Measurements from ENCODE around the gene SUSD1.
"Not testable (repeated sequence)": the region's sequence is repeated elsewhere in the genome, so short reads cannot be mapped to it uniquely, and the experiment has no call there.

SUSD1 gene

DNA sequence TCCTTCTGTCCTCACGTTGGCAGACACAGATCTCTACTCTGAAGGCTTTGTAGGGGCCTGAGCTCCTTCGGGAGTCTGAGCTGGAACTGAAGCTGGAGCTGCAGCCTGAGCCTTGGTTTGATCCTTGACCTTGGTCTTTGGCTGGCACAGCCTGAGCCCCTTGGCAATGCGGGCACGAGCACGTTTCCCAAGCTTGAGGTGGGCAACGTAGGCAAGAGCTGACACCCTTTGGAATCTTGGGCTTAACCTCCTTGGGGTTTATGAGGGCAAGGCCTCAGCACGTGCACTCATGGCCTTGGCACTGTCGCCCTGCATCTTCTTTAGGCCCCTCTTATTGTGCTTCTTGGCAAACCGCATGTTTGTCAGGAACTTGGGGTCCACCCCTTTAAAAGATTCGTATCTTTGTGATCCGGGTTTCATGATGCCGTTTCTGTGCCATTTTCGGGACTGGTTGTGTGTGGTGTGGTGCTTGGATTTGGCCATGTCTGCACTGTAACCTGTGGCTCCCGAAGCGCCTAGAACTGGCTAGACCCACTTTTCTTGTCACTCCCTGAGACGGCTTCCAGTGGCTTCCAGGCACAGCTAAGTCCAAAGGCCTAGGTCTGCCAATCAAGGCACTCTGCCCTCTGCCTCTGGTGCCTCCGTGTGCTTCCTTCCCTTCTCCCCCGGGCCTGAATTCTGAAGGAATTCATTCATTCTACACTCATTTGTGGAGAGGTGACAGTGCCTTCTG is 1.4 kb downstream of the SUSD1 start:
- no peak for DNase-seq

DNA sequence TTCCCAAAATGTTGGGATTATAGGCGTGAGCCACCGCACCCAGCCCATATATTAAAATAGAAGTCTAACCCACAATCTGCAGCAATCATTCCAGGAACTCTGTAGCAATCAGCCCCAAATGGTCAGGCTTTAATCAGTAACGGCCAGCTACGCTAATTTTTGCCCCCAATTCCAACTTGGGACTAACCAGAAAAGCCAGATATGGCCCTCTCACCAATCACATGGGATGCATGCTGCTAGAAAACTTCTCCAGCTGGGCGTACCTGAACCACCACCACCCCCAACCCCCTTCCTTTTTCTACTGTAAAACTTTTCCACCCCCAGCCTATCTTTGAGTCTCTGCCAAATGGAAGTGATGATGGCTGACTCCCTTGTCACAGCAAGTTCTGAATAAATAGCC is 4.1 kb downstream of the SUSD1 start:
- DNase-seq: no peak

DNA sequence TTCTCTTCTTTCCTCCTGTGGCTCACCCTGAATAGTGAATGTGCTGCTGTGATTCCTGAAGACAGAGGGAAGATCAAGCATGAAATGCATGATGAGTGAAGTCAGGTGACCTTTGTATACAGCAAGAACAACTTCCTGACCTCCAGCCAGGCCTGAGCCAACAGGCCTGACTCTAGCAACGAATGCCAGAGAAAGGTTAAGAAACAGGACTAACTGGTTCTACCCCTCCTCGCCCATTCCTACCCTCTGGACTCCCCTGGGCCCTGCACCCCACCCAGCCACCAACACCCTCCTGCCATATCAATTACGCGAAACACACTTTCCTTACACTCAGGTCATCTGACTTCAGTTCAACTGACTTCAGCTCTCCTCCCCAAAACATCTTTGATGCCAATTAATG is 4.9 kb downstream of the SUSD1 start:
- DNase-seq: no peak

DNA sequence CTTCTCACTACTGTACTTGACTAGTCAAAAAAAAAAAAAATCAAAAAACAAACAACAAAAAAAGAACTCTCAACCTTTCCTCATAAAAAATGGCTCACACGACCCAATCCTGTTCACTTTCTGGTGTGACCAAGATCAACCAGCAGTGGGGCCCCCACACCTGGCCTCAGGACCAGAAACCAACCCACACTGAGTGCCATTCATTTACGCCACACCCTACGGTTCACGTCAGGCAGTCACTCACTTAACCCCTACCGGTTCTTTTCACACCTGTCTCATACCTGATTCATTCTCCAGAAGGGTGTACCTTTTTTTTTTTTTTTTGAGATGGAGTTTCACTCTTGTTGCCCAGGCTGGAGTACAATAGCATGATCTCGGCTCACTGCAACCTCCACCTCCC is 5.7 kb downstream of the SUSD1 start:
- no peak for DNase-seq

DNA sequence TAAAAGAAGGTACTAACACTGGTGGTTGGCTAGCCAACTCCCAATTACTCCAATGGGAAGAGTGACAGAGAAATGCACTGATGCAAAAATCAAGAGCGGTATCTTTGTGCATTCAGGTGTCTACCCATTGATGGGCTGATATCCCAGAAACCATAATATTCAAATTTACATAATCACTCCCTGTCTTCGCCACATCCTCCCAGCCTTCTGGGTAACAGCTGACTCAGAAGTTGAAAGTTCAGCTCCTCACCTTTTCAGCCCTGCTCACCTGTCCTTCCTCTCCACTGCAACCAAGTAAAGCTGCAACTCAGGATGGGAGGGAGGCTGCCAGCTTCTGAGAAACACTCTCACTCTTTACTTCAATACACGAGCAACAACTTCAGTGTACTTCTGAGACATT is 6.9 kb downstream of the SUSD1 start:
- DNase-seq: no peak

DNA sequence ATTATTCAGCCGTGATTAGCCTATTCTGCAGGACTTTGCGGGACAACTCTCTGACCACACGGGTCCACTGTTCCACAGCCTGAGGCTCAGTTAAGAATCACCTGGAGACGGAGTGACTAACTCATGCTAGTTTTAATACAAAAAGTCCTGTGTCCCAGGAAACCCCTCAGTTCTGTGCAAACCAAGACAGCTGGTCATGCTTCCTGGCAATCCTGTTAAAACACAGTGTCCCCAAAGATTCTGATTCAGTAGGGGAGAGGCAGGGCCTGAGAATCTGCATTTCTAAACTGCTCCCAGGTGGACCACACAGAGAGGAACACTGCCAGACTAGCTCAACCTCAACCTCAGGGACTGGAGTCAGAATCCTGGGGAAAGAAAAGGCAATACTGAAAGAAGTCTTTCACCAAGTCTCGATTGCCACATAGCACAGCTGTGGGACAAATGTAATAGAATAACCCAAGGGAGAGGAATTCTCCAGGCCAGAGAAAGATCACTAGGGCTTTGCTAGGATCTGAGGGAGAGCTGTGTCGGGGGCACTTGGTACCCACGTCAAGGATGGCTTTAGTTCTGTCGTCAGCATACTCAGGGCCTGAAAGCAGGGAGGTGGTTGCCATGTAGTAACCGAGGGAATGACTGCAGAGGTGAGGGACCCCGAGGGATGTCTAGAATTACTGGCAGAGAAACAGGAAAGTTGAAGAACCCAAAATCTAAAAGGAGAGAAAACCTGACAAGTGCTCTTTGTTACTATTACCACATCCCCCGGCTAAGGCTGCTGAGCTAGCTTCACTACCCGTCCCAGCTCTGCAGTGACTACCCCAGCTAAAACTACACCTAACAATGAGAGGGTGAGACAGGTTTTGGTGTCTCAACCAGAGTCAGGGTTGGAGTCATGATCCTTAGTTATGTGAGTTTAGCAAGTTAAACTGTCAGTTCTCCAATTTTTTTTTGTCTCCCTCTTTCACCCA is 8.6 kb downstream of the SUSD1 start:
- DNase-seq: no peak

DNA sequence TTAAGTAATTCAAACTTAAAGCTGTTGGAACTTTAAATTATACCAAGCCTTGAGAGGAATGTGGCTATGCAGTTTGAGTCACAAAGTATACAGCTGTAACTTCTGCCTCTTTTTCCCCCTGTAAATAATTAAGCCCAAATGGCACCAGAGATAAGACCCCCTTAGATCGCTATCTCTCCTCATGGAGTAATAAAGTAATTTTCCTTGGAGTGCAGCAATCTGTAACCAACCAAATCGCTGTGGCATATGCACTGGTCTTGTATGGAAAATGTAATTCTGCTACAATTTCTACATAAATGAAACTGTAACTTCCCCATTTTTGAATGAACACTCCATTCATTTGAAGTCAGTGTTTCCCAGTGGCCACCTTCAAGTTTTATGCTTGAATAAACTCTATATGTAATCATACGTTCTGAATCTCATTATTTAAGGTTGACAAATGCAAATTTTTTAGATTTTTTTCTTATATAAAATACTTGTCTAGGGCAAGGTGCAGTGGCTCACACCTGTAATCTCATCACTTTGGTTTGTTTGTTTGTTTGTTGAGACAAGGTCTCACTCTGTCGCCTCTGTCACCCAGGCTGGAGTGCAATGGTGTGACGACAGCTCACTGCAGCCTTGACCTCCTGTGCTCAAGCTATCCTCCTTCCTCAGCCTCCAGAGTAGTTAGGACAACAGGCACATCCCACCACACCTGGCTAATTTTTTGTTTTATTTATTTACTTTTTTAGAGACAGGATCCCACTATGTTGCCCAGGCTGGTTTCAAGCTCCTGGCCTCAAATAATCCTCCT is 12.3 kb downstream of the SUSD1 start:
- no peak for DNase-seq

DNA sequence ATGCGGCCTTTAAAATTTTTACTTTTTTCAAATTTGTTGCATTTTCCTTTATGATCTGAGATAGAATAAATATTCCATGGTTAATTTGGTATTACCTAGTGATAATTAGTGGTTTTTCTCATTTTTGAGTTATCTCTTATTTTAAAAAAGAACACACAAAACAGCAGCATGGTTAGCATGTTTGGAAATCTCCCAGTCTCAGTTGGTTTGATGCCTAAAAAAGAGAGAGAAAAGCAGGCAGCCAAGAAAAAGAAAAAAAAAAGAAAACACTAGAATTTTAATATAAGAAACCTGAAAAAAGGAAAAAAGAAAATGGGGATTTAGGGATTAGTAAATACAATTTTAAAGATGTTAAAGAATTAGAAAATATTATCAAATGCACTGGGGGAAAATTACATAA is 15.3 kb downstream of the SUSD1 start:
- no peak for DNase-seq

DNA sequence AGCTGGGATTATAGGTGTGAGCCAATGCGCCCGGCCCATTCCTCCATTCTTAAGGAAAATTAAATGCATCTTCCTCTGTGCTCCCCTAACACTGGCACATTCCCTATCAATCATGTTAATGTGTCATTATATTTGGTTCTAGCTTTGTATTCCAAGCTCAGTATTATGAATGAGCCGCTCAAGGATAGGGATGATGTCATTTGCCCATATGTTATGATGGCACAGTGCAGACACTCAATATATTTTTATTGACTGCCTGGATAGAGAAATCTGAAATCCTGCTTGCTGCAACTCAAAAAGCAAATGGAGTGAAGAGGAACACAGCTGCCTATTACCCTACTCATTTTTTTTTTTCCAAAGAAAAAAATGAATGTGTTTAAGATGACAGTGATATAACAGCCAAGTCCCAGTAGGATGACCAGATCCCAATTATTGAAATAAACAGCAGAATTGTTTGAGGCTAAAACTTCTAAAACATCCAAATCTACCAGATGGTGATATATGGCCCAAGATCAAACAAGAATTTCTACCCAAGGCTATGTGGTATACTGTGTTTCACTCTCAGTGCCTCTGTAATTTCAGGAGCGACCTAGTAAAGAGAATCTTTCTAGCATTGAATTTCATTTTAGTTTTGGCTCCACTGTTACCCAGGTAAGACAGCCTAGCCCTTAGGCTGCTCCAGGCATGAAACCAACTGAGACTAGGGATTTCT is 16.3 kb downstream of the SUSD1 start:
- no peak for DNase-seq

DNA sequence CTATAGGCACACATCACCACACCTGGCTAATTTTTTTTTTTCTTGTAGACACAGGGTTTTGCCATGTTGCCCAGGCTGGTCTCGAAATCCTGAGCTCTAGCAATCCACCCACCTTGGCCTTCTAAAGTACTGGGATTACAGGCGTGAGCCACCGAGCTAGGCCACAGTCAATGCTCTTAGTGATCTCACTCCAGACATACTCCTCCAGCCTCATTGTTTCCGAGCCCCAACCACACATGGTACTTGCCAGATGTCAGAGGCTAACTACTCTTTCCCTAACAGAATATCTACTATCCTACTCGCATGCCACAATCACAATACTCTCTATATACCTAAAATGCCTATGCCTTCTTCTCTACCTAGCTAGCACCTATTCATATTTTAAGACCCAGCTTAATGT is 17.1 kb downstream of the SUSD1 start:
- no peak for DNase-seq

DNA sequence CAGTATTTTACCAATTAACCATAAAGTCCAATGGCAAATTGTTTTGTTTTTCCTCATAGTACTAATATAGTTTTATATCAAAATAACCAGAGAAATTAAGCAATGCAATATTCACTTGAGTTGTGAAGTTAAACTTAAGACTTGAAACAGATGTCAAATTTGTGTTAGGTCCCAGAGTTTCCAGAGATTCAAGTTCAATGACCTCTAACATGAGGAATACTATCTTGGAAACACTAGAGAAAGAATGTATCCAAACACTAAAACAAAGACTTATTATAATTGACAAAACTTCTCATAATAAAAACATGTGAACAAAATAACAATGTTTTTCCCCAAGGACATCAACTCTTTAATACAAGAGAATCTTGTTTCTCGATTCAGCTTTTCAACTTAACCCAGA is 18.0 kb downstream of the SUSD1 start:
- no peak for DNase-seq

DNA sequence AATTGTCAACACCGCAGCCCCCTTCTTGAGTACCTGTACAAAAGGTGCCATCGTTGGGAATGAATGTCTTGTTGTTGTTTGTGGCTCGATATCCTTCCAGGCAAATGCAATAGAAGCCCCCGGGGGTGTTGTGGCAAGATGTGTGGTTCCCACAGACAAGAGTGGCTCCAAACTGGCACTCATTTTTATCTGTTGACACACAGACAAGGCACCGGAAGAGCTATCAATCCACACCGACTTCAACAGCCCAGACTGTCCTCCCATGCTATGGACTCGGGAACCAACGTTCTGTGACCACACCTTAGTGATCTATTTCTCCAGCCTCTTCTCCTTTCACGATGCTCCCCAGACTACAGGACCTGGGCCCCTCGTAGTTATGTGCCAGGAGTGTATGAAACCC is 25.9 kb downstream of the SUSD1 start:
- no peak for DNase-seq

DNA sequence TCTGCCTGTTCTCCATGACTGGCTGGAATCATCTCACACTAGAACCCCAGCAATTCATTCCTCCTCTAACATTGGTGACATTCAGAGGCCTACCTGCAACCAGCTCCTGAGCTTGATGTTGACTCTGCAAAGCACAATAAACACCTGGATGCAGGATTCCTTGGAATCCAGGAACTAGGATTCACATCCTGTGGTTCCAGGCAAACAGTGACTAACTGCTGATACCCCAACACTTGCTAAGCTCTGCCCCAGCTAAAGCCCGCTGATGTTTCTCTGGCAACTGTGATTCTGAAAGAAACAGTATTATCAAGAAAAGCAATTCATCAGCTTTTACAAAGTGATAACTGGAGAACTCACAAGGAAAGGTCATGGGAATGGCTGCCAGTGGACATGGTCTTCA is 29.2 kb downstream of the SUSD1 start:
- DNase-seq: no peak

DNA sequence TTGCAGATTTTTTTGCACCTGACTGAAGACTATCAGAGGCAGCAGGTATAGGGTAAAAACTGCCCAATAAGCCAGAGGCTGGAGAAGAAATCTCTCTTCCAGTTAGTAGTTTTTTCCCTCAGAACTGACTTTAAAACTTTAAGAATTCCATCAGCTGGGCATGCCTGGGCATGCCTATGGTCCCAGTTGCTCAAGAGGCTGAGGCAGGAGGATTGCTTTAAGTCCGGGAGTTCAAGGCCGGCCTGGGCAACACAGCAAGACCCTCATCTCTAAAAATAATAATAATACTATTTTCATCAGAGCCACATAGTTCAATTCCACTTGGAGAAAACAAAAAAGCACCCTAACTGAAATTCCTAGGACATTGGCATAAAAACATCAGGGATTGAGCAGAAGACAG is 30.3 kb downstream of the SUSD1 start:
- DNase-seq: no peak

DNA sequence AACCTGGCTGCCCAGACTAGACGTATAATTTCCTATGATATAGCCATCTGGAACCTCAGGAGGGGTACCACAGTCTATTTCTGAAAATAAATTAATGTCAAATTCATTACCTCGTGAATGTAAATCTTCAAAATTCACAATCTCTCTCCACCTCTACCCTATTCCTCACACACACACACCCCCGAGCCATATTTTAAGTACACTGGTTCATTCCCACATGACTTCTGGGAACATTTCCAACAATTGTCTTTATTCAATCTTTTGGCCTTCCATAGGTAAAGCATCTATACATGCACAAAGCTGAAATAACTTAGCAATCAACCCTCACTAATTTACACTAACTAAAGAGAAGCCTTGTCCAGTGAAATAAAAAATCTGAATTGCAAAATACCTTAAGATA is 32.7 kb downstream of the SUSD1 start:
- no peak for DNase-seq

DNA sequence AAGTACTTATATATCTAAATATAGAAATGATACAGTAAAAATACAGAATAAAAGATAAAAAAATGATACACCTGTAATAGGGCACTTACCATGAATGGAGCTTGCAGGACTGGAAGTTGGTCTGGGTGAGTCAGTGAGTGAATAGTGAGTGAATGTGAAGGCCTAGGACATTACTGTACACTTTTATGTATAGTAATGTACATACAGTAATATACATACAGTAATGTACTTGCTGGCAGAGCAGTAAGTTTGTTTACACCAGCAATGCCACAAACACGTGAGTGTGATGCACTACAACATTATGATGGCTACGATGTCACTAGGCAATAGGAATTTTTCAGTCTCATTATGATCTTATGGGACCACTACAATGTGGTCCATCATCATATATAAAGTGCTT is 34.2 kb downstream of the SUSD1 start:
- no peak for DNase-seq

DNA sequence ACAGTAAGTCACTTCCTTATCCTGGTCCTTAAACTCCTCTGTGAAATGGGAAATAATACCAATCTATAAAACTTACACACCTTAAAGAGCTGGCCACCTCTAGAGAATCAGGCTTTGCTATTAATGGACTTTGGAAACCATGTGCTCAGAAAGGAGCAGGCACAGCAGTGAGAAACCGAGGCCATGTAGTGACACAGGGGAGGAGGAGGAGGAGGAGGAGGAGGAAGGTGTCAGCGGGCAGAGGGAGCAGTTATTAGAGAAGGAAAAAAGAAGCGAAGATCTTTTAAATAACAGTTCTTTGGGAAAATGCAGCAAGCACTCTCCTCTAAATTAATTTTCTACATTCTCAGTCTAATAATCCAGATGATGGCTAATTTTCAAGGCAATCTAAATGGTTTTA is 38.0 kb downstream of the SUSD1 start:
- no peak for DNase-seq

DNA sequence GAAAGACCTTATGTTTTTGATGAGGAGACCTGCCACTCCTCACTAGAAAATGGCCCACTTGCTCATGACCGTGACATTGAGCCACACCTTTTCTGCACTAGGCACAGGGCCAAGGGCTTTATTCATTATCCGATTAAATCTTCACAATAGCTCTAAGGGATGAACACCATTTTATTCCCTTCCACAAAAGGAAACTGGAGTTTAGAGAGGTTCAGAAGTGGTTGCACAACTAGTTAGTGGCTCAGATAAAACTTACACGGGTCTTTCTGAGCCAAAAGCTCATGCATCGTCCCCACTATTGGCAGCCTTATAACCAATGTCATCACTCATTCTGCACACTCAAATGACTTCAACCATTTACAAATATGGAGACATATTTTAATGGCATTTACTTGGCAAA is 39.4 kb downstream of the SUSD1 start:
- DNase-seq: no peak

DNA sequence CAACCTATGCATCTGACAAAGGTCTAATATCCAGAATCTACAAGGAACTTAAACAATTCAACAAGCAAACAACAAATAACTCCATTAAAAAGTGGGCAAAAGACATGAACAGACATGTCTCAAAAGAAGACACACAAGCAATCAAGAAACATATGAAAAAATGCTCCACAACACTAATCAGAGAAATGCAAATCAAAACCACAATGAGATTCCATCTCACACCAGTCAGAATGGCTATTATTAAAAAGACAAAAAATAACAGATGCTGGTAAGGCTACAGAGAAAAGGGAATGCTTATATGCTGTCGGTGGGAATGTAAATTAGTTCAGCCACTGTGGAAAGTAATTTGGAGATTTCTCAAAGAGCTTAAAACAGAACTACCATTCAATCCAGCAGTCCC is 41.3 kb downstream of the SUSD1 start:
- not testable (repeated sequence) for DNase-seq

DNA sequence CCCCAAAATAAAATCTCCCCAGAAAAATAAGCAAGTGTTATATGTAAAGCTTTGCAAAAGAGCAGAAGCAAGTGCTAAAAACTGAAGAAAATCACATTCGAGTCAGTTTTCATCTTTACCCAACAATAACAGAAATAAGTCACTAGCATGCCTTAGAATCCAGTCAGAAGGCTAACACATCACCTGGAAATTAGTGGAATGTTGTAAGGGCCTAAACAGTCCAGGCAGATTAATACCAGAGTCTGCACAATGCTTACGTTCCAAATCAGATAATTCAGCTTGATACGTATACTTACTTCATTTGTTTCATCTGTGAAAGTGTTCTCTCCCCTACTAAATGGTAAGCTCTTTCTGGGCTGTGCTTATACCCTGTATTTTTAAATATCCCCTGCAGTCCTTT is 42.7 kb downstream of the SUSD1 start:
- DNase-seq: no peak

DNA sequence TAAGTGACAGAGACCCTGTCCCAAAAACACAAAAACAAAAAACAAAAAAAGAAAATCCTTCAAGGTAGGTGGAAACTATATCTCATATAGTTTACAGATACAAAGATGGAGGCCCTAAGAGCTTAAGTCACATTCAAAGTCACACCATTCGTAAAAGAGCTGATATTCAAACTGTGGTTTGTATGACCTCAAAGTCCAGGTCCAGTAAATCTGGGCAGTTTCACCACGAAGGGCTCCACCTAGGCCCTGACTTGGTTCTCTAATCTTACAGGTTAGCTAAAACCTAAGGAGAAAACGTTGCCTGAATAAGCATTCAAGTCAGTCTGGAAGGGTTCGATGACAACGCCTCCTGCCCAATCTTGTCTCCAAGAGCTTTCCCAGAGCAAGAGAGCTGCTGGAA is 44.1 kb downstream of the SUSD1 start:
- DNase-seq: no peak

DNA sequence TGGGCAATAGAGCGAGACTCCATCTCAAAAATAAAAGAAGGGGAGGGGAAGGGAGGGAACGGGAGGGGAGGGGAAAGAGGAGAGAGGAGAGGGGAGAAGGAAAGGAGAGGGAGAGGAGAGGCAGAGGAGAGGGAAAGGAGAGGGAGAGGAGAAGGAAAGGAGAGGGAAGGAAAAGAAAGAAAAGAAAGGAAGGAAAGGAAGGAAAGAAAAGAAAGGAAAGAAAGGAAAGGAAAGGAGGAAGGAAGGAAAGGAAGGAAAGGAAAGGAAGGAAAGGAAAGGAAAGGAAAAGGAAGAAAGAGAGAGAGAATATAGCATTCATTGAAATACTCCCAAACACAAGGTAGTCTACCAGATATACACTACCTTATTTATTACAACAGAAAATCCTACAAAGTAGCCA is 44.8 kb downstream of the SUSD1 start:
- no peak for DNase-seq

DNA sequence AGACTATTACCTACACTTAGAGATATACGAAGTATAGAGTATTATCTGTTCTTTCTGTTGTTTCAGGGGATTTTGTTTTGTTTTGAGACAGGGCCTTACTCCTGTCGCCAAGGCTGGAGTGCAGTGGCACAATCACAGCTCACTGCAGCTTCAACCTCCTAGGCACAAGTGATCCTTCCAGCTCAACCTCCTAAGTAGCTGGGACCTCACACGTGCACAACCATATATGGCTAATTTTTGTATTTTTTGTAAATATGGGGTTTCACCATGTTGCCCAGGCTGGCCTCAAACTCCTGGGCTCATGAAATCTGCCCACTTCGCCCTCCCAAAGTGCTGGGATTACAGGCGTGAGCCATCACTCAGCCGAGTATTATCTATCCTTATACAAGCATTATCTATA is 45.9 kb downstream of the SUSD1 start:
- no peak for DNase-seq
